ENCODE data around the gene STK24.

The STK24 gene

DNA sequence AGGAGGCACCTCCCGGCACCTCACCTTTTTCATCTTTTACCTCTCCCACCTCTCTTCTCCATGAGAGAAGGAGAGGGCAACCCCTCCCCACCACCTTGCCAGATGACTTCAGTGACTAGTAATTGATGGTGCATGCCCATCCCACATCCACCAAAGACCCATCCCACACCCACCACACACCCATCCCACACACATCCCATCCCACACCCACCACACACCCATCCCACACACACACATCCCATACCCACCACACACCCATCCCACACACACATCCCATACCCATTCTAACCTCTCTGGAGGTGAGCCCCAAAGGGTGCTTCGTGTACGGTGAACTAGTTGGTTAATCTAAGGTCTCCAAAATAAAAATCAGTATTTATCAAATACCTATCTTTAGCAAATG, 44.7 kb downstream of the STK24 start:
- no peak overlapping the region for H3K4me2 ChIP-seq (ENCODE audit: insufficient read depth, low read length, poor library complexity, severe bottlenecking)
- no peak overlapping the region for H2BK12ac ChIP-seq (ENCODE audit: low read length)
- H3K36me3 ChIP-seq (replicated peaks in 1 of 2; ENCODE audit: control insufficient read depth in 2 of 2, insufficient read depth in 2 of 2, low read length in 2 of 2) = peaks cover 0 to 12% of the 10 kb centered on the region in 2 donors
- peaks cover 0 to 3% of the 10 kb centered on the region in 2 donors for H3K9me3 ChIP-seq (replicated peaks in 1 of 2; ENCODE audit: control insufficient read depth in 2 of 2, insufficient read depth in 1 of 2, low read depth in 1 of 2, low read length in 2 of 2)
- no peak overlapping the region for H2AFZ ChIP-seq (ENCODE audit: low read length)
- no peak overlapping the region for H2AK5ac ChIP-seq (ENCODE audit: low read depth, low read length)
- no CpG with 5 or more reads among the region's 3 CpGs for WGBS, 2 donors (ENCODE audit: extremely low coverage in 2 of 2, insufficient read length in 2 of 2, insufficient replicate concordance in 1 of 2)
- H3K9ac ChIP-seq (ENCODE audit: low read depth, low read length, poor library complexity) = no peak overlapping the region
- no peak overlapping the region for H3K14ac ChIP-seq (ENCODE audit: low read length)
- no peak overlapping the region for H3K18ac ChIP-seq (ENCODE audit: low read length)
- H3K27ac ChIP-seq (replicated peaks; ENCODE audit: low read length) = no peak overlapping the region
- H2BK120ac ChIP-seq (ENCODE audit: low read depth, low read length) = no peak overlapping the region
- H3K4me3 ChIP-seq (ENCODE audit: low read length in 2 of 2) = peak overlapping the region in 1 of 2 donors; percentile 26
- DNase-seq (ENCODE audit: low spot score) = no peak
- H4K8ac ChIP-seq (ENCODE audit: low read depth, low read length) = no peak overlapping the region
- no peak overlapping the region for H2BK5ac ChIP-seq (ENCODE audit: low read length)
- peaks cover 0 to 14% of the 10 kb centered on the region in 2 donors for H3K4me1 ChIP-seq (ENCODE audit: control insufficient read depth in 2 of 2, insufficient read depth in 1 of 2, low read depth in 1 of 2, low read length in 2 of 2)
- no peaks in the 10 kb centered on the region for H3K27me3 ChIP-seq (ENCODE audit: control insufficient read depth in 3 of 3, insufficient read depth in 3 of 3, low read depth in 1 of 3, low read length in 3 of 3)
- no peak overlapping the region for H3K4ac ChIP-seq (ENCODE audit: low read length)
- H4K91ac ChIP-seq (ENCODE audit: low read depth, low read length, poor library complexity) = no peak overlapping the region
- no peak overlapping the region for H3K23ac ChIP-seq (ENCODE audit: low read depth, low read length, poor library complexity)
- no peak overlapping the region for H2BK15ac ChIP-seq (ENCODE audit: low read length)
- H3K79me1 ChIP-seq (ENCODE audit: low read depth, low read length) = peaks cover 30% of the 10 kb centered on the region

GRCh38 chr13:98530217-98530616, 46.7 kb downstream of the STK24 start:
- Histone ChIP-seq H3K14ac (ENCODE audit: low read length) (no peak overlapping the region), H3K4me1 (ENCODE audit: control insufficient read depth in 2 of 2, insufficient read depth in 1 of 2, low read depth in 1 of 2, low read length in 2 of 2) (peaks cover 7 to 16% of the 10 kb centered on the region in 2 donors), H3K23ac (ENCODE audit: low read depth, low read length, poor library complexity) (no peak overlapping the region), H2BK15ac (ENCODE audit: low read length) (no peak overlapping the region), H2BK120ac (ENCODE audit: low read depth, low read length) (no peak overlapping the region), H2BK12ac (ENCODE audit: low read length) (no peak overlapping the region), H3K4me3 (ENCODE audit: low read length in 2 of 2) (no peak overlapping the region), H2AFZ (ENCODE audit: low read length) (no peak overlapping the region), H3K9ac (ENCODE audit: low read depth, low read length, poor library complexity) (no peak overlapping the region), H3K79me1 (ENCODE audit: low read depth, low read length) (peaks cover 22% of the 10 kb centered on the region), H3K36me3 (replicated peaks in 1 of 2; ENCODE audit: control insufficient read depth in 2 of 2, insufficient read depth in 2 of 2, low read length in 2 of 2) (peaks cover 0 to 12% of the 10 kb centered on the region in 2 donors), H2BK5ac (ENCODE audit: low read length) (no peak overlapping the region), H3K27me3 (ENCODE audit: control insufficient read depth in 3 of 3, insufficient read depth in 3 of 3, low read depth in 1 of 3, low read length in 3 of 3) (no peaks in the 10 kb centered on the region), H3K4ac (ENCODE audit: low read length) (no peak overlapping the region), H3K9me3 (replicated peaks in 1 of 2; ENCODE audit: control insufficient read depth in 2 of 2, insufficient read depth in 1 of 2, low read depth in 1 of 2, low read length in 2 of 2) (peaks cover 0 to 3% of the 10 kb centered on the region in 2 donors), H4K8ac (ENCODE audit: low read depth, low read length) (no peak overlapping the region), H2AK5ac (ENCODE audit: low read depth, low read length) (no peak overlapping the region), H3K27ac (replicated peaks; ENCODE audit: low read length) (no peak overlapping the region), H3K4me2 (ENCODE audit: insufficient read depth, low read length, poor library complexity, severe bottlenecking) (no peak overlapping the region), H3K18ac (ENCODE audit: low read length) (no peak overlapping the region), H4K91ac (ENCODE audit: low read depth, low read length, poor library complexity) (no peak overlapping the region)
- DNase-seq (ENCODE audit: low spot score) = no peak
- WGBS, 2 donors (ENCODE audit: extremely low coverage in 2 of 2, insufficient read length in 2 of 2, insufficient replicate concordance in 1 of 2) = no CpG with 5 or more reads among the region's 7 CpGs

- Histone ChIP-seq H2BK12ac (ENCODE audit: low read length) (no peak overlapping the region), H2BK120ac (ENCODE audit: low read depth, low read length) (no peak overlapping the region), H3K23ac (ENCODE audit: low read depth, low read length, poor library complexity) (no peak overlapping the region), H4K91ac (ENCODE audit: low read depth, low read length, poor library complexity) (no peak overlapping the region), H2BK15ac (ENCODE audit: low read length) (no peak overlapping the region), H3K9me3 (replicated peaks in 1 of 2; ENCODE audit: control insufficient read depth in 2 of 2, insufficient read depth in 1 of 2, low read depth in 1 of 2, low read length in 2 of 2) (peaks cover 0 to 3% of the 10 kb centered on the region in 2 donors), H3K18ac (ENCODE audit: low read length) (no peak overlapping the region), H3K79me1 (ENCODE audit: low read depth, low read length) (peaks cover 20% of the 10 kb centered on the region), H2BK5ac (ENCODE audit: low read length) (no peak overlapping the region), H3K27ac (replicated peaks; ENCODE audit: low read length) (no peak overlapping the region), H3K14ac (ENCODE audit: low read length) (no peak overlapping the region), H3K4me3 (ENCODE audit: low read length in 2 of 2) (peak overlapping the region in 1 of 2 donors; percentile 12), H3K36me3 (replicated peaks in 1 of 2; ENCODE audit: control insufficient read depth in 2 of 2, insufficient read depth in 2 of 2, low read length in 2 of 2) (peaks cover 0 to 12% of the 10 kb centered on the region in 2 donors), H2AK5ac (ENCODE audit: low read depth, low read length) (no peak overlapping the region), H2AFZ (ENCODE audit: low read length) (no peak overlapping the region), H4K8ac (ENCODE audit: low read depth, low read length) (no peak overlapping the region), H3K4me1 (ENCODE audit: control insufficient read depth in 2 of 2, insufficient read depth in 1 of 2, low read depth in 1 of 2, low read length in 2 of 2) (peaks cover 17 to 25% of the 10 kb centered on the region in 2 donors), H3K27me3 (ENCODE audit: control insufficient read depth in 3 of 3, insufficient read depth in 3 of 3, low read depth in 1 of 3, low read length in 3 of 3) (no peaks in the 10 kb centered on the region), H3K4ac (ENCODE audit: low read length) (no peak overlapping the region), H3K4me2 (ENCODE audit: insufficient read depth, low read length, poor library complexity, severe bottlenecking) (no peak overlapping the region), H3K9ac (ENCODE audit: low read depth, low read length, poor library complexity) (no peak overlapping the region)
- DNase-seq (ENCODE audit: low spot score) = no peak
- no CpG with 5 or more reads among the region's 8 CpGs for WGBS, 2 donors (ENCODE audit: extremely low coverage in 2 of 2, insufficient read length in 2 of 2, insufficient replicate concordance in 1 of 2)
Observed at GRCh38 chr13:98529171-98529570, 47.7 kb downstream of the STK24 start.

- H2AK5ac ChIP-seq (ENCODE audit: low read depth, low read length) = no peak overlapping the region
- no peak overlapping the region for H3K23ac ChIP-seq (ENCODE audit: low read depth, low read length, poor library complexity)
- H3K27ac ChIP-seq (replicated peaks; ENCODE audit: low read length) = no peak overlapping the region
- H3K4me2 ChIP-seq (ENCODE audit: insufficient read depth, low read length, poor library complexity, severe bottlenecking) = no peak overlapping the region
- H4K91ac ChIP-seq (ENCODE audit: low read depth, low read length, poor library complexity) = no peak overlapping the region
- H2BK15ac ChIP-seq (ENCODE audit: low read length) = no peak overlapping the region
- no peak overlapping the region for H3K4ac ChIP-seq (ENCODE audit: low read length)
- WGBS, 2 donors (ENCODE audit: extremely low coverage in 2 of 2, insufficient read length in 2 of 2, insufficient replicate concordance in 1 of 2) = no CpG with 5 or more reads among the region's 8 CpGs
- peaks cover 21% of the 10 kb centered on the region for H3K79me1 ChIP-seq (ENCODE audit: low read depth, low read length)
- H3K9ac ChIP-seq (ENCODE audit: low read depth, low read length, poor library complexity) = peak overlapping the region; percentile 1
- peaks cover 22 to 27% of the 10 kb centered on the region in 2 donors for H3K4me1 ChIP-seq (ENCODE audit: control insufficient read depth in 2 of 2, insufficient read depth in 1 of 2, low read depth in 1 of 2, low read length in 2 of 2)
- no peak overlapping the region for H2AFZ ChIP-seq (ENCODE audit: low read length)
- no peak overlapping the region for H2BK12ac ChIP-seq (ENCODE audit: low read length)
- H3K27me3 ChIP-seq (ENCODE audit: control insufficient read depth in 3 of 3, insufficient read depth in 3 of 3, low read depth in 1 of 3, low read length in 3 of 3) = no peaks in the 10 kb centered on the region
- no peak overlapping the region for H3K14ac ChIP-seq (ENCODE audit: low read length)
- H3K4me3 ChIP-seq (ENCODE audit: low read length in 2 of 2) = no peak overlapping the region
- H2BK120ac ChIP-seq (ENCODE audit: low read depth, low read length) = no peak overlapping the region
- H2BK5ac ChIP-seq (ENCODE audit: low read length) = no peak overlapping the region
- no peak overlapping the region for H3K18ac ChIP-seq (ENCODE audit: low read length)
- DNase-seq (ENCODE audit: low spot score) = no peak
- no peak overlapping the region for H4K8ac ChIP-seq (ENCODE audit: low read depth, low read length)
- peaks cover 0 to 12% of the 10 kb centered on the region in 2 donors for H3K36me3 ChIP-seq (replicated peaks in 1 of 2; ENCODE audit: control insufficient read depth in 2 of 2, insufficient read depth in 2 of 2, low read length in 2 of 2)
- peaks cover 0 to 3% of the 10 kb centered on the region in 2 donors for H3K9me3 ChIP-seq (replicated peaks in 1 of 2; ENCODE audit: control insufficient read depth in 2 of 2, insufficient read depth in 1 of 2, low read depth in 1 of 2, low read length in 2 of 2)
Observed at GRCh38 chr13:98528663-98529064, 48.2 kb downstream of the STK24 start.

All from neuronal stem cell (in vitro differentiated cells).